ENCODE data around the gene ANKLE1.

DNA sequence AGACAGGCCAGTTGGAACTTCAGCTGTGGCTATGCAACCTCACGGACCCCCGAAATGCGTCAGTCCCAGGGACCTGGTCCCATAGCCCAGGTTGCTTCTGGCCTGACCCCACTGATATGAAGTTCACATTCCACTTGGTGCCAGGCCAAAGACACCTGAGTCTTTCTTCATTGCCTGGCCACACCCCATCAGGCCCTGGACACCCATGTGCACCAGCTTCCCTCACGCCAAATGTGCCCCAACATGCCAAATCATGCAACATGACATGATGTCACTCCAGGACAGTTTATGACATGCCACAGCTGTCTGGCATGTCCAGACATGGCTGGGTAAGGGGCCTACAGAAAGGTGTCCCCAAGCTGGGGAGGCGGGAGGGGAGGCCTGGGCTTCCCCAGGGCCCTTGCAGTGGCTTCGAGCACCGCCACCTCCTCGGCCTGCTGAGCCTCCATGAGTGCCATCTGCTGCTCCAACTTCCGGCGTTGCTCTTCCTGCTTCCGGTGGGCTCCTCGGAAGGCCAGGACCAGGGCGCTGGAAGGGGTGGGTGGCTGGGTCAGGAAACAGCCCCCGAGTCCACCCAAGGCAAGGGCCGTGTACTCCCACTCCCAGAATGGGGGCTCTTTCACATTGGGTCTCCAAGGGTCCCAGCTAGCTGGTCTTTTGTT, 31.7 kb upstream of the ANKLE1 start:
- TF ChIP-seq, protein P1, sequence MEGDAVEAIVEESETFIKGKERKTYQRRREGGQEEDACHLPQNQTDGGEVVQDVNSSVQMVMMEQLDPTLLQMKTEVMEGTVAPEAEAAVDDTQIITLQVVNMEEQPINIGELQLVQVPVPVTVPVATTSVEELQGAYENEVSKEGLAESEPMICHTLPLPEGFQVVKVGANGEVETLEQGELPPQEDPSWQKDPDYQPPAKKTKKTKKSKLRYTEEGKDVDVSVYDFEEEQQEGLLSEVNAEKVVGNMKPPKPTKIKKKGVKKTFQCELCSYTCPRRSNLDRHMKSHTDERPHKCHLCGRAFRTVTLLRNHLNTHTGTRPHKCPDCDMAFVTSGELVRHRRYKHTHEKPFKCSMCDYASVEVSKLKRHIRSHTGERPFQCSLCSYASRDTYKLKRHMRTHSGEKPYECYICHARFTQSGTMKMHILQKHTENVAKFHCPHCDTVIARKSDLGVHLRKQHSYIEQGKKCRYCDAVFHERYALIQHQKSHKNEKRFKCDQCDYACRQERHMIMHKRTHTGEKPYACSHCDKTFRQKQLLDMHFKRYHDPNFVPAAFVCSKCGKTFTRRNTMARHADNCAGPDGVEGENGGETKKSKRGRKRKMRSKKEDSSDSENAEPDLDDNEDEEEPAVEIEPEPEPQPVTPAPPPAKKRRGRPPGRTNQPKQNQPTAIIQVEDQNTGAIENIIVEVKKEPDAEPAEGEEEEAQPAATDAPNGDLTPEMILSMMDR (conservative IDR thresholded peaks at IDR 0.05 in 1 of 2, IDR thresholded peaks at IDR 0.05 in 1 of 2; ENCODE audit: low read depth in 1 of 2, low read length in 2 of 2), result no peak
- no peak for TF ChIP-seq EZH2 (IDR thresholded peaks at IDR 0.05; ENCODE audit: low read length, missing control alignments)

Data from fibroblast of lung (primary cell).